HG03108 (cell line): Measurements from ENCODE around the gene ARFGEF2.
"Not testable (repeated sequence)": the region's sequence is repeated elsewhere in the genome, so short reads cannot be mapped to it uniquely, and the experiment has no call there.

Source experiments
- ATAC-seq: cut with Tn5 transposase; IDR thresholded peaks from one replicate; pipeline ENCODE4 v1.9.1; 2021; ENCODE audit warnings: moderate library complexity; ENCODE audit not compliant: unreplicated experiment

ARFGEF2 gene

DNA sequence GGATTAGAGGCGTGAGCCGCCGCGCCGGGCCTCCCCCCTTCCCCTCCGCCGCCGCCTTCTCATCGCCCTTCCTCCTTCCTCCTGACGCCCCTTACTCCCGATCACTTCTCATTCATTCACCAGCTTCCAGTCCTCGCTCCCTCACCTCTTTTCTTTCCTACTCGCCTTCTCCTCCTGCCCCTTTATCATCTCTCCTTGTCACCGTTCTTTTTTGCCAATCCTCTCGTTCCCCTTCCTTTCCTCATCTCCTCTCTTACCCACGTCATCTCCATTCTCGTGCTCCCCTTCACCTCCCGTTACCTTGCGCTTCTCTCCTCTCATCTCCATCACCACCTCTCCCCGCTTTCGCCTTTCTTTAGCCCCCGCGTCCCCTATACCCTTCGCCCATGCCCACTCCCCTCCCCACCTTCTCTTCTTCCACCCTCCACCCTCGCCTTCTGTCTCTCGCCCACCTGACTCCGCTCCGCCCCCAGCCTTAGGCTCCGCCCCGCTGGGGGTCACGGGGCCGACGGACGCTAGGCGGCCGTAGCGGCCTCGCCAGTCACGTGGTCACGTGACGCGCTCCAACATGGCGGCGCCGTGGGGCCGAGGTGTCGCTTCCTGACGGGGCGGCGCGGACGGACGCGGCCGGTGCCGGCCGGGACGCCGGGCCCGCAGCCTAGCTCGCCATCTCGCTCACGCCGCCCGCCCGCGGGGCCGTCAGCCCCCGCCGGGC is at the start of gene ARFGEF2:
Gene ARFGEF2 (plus strand): TSS at position 544 of the 715 bp plus-strand sequence. CDS start 179 bp downstream, outside the sequence.
- peak; percentile 70 for ATAC-seq

- ATAC-seq: no peak
These were observed 46.1 kb upstream of the ARFGEF2 start for GRCh38 chr20:48875233-48875913.

DNA sequence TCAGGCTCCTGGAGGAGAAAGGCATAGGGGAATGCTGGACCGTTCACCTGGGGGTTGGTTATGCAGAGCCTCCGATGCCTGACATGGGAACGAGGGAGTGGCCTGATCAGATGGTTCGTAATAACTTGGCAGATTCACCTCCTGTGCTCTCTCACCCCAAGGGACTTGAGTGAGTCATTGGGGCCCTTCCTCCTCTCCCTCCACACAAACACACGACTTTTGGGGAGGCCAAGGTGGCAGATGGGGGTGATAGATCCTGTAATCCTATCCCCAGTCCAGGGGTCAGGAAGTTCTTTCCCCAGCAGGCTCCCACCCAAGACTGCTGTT is 45.6 kb upstream of the ARFGEF2 start:
- ATAC-seq: no peak

GRCh38 chr20:48877304-48877703 is 44.2 kb upstream of the ARFGEF2 start:
- ATAC-seq: no peak

DNA sequence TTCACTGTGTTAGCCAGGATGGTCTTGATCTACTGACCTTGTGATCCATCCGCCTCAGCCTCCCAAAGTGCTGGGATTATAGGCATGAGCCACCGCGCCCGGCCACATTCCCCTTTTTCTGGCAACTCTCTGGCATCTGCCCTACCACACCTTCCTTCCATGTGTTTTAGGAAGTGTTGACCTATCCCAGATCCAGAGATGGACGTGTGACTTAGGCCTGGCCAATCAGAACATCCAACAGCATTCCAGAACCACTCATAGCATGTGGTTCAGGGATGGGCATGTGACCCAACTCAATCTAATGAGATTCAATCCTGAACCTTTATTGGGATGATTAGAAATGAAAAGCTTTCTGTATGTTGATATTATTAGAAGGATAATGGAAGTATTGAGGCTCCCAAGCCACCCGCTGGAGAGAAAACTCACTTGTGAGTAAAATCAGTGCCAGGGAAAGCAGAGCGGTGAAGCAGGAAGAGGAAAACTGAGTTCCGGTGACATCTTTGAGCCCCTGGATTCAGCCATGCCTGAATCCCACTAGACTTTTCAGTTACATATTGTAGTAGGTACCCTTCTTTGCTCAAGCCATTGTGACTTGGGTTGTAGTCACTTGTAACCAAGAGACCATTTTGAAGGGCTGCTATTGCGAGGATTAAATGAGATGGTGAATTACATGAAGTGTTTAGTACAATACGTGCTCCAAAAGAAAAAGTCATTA is 42.8 kb upstream of the ARFGEF2 start:
- ATAC-seq: no peak

DNA sequence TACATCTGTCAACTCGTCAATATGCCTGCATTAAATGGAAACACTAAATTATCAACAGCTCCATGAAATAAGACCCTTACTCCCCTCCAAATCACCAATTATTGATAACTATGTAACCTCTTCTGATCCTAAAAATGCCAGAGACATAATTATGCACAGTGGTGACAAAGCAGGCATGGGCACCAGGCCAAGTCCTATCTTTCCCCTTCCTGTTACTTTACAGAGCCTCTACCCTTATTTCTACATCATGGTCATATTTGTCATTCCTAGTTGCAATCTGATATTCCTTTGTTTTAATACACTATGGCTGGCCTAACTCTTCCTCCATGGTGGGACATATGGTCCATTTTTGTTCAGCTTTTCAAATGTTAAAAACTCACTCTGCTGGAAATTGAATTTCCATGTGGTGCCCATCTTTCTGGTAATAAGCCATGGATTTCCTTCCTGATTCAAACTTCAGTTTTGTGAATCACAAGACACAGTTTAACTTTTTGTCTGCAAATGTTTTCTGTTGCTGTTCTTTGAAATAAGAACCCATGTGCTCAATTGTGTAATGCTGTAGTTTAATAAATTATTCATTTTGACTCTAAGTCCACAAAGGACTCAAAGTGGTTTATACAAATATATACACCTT is 41.8 kb upstream of the ARFGEF2 start:
- ATAC-seq: no peak

DNA sequence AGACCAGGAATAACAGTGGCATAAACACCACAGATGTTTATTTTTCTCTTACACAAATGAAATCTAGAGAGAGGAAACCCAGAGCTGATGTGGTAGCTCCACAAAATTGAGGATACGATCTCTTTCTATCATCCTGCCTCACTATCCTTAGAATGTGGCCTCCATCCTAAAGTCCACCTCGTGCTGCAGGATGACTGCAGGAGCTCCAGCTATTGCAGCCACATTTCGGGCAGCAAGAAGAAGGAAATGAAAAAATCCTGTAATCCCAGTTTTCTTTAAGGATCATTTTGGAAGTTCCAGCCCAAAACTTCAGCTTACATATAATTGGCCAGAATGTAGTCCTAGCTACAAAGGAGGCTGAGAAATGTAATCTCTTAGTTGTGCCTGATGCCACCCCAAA is 41.2 kb upstream of the ARFGEF2 start:
- ATAC-seq: no peak

GRCh38 chr20:48880981-48881657 is 40.4 kb upstream of the ARFGEF2 start:
- ATAC-seq: no peak

GRCh38 chr20:48885237-48885636 is 36.3 kb upstream of the ARFGEF2 start:
- ATAC-seq: no peak

DNA sequence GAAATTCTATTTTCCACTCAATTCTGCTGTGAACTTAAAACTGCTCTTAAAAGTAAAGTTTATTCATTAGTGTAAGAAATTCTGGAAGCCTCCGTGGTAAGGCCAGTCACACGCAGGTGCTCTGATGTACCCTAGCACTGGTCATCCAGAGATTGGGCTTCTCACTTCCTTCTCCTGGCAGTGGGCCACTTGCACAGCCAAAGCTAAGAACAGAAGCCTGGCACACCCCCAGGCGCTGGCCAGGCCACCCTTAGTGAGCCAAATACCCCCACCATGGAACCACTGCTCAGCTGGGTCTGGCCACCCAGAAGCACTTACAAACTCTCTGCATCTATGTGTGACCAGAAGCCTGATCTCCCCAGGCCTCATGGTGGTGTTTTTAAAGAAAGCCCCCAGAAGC is 35.3 kb upstream of the ARFGEF2 start:
- ATAC-seq: no peak

DNA sequence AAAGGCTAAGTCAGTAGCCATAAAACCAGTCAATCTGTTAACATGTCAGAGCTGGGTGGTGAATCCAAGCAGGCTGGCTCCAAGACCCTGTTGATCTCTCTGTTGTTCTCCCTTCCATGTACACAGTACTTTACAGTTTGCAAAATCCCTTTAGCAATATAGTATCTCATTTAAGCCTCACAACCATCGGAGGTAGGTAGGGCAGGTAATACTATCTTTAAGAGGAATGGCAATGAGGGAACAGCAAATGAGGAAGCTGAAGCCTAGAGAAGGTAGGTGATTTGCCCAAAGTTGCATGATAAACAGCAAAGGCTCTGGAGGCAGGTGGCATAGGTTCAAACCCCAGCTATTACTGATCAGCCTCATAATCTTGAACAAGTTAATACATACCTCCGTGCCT is 34.7 kb upstream of the ARFGEF2 start:
- no peak for ATAC-seq

DNA sequence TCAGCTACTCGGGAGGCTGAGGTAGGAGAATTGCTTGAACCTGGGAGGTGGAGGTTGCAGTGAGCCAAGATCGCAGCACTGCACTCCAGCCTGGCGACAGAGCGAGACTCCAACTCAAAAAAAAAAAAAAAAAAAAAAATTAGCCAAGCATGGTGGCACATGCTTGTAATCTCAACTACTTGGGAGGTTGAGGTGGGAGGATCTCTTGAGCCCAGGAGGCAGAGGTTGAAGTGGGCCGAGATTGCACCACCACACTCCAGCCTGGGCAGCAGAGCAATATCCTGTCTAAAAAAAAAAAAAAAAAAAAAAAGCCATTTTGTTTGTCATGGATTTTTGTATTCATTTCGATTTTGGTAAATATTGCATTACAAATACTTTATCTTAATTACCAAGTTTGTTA is 33.0 kb upstream of the ARFGEF2 start:
- ATAC-seq: not testable (repeated sequence)

DNA sequence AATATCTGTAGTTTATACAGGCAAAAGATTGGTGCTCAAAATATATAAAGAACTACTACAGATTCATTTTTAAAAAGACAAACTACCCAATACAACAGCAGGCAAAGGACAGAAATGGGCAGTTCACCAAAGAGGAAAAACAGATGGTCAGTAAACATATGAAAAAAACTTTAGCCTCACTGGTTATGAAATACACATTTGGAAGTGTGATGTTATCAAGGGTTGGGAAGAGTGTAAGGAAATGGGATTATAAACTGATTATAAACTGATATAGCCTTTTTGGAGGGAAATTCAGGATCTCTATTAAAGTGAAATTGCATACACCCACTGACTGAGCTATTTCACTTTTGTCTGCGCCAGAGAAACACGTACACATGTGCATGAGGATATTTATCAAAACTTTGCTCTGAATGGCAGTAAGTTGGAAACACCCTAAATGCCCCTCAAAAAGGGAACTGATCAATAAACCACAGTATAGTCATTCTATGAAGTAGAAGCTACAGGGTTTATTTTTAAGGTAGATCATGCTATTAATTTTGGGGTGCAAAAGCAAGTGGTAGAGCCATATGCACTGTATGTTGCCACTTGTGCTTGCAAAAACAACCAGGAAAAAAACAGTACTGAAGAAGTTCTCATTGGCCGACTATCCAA is 32.2 kb upstream of the ARFGEF2 start:
- ATAC-seq: no peak

- ATAC-seq: no peak
These were observed 30.1 kb upstream of the ARFGEF2 start for GRCh38 chr20:48891235-48892048.

DNA sequence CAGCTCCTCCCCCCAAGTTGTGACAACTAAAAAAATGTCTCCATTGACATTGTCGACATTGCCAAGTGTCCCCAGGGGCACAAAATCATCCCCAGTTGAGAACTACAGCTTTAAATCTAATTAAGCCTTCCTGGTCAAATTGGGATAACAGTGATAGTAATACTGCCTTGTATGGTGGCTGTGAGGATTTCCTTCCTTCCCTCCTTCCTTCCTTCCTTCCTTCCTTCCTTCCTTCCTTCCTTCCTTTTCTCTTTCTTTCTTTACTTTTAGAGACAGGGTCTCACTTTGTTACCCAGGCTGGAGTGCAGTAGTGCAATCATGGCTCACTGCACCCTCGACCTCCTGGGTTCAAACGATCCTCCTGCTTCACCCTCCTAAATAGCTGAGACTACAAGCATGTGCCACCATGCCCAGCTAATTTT is 29.5 kb upstream of the ARFGEF2 start:
- no peak for ATAC-seq

DNA sequence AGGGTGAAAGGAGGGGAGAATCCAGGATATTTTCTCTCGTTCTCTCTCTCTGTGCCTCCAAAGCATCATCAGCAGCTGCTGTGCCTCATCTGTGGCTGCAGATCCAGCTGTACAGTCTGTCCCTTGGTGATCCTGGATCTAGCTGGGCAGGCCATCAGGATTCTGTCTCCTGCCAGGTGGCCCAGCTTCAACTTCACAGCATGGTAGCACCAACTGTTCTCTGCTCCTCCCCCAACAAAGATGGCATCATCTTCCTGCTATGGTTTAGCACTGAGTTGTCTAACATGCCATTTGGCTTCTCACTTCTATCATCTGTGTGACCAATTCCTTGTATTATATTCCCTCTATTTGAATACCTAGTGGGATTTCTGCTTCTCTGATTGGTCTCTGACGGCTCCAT is 28.6 kb upstream of the ARFGEF2 start:
- ATAC-seq: no peak

GRCh38 chr20:48893374-48893773 is 28.1 kb upstream of the ARFGEF2 start:
- no peak for ATAC-seq

DNA sequence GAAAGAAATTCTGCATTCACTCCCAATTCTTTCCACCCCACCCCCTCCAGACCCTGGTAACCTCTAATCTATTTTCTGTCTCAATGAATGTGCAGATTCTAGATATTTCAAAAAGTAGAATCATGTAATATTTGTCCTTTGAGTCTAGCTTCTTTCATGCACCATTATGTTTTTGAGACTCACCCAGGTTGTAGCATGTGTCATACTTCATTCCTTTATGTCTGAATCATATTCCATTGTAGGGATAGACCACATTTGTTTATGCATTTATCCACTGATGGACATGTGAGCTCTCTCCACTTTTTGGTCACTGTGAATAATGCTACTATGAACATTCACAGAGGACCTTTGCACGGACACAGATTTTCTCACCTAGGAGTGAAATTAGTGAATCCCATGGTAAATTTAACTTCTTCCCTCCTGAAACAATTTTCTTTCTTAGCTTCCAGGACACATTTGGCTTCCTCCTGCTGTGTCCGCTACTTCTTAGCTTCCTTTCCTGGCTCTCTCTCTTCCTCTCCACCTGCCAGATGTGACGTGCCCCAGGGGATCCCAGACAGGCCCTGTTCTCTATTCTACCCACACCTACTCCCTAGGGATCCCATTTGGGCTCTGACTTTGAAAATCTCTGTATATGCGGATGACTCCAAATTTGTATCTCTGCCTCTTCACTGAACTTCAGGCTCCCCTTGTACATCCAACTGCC is 24.1 kb upstream of the ARFGEF2 start:
- ATAC-seq: no peak

- ATAC-seq: no peak
These were observed 23.3 kb upstream of the ARFGEF2 start for GRCh38 chr20:48898210-48898609.
